GM12874 (cell line): ENCODE data around the gene MS4A8.

Source experiments
- CTCF ChIP-seq: IDR thresholded peaks from 2 replicates; pipeline ENCODE4 v1.5.1; 2011; ENCODE audit warnings: low read depth, mild to moderate bottlenecking, control low read depth, low read length, moderate library complexity; ENCODE audit not compliant: insufficient read depth

The MS4A8 gene, protein sequence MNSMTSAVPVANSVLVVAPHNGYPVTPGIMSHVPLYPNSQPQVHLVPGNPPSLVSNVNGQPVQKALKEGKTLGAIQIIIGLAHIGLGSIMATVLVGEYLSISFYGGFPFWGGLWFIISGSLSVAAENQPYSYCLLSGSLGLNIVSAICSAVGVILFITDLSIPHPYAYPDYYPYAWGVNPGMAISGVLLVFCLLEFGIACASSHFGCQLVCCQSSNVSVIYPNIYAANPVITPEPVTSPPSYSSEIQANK

DNA sequence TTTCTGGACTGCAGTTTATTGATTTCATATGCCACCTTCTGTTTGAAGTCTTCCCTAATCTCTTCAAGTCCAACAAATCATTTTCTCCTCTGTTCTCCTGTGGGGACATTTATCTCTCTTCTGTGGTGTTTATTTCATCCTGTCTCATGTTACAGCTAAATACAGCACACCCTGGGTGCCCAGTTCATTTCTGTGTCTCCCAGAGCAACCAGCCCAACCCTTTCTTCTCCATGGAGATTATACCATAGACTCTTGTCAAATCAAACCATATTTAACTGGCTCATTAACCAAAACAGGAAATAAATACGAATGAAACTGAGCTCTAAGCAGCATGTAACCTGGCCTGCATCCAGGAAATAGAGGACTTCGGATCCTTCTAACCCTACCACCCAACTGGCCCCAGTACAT is at the start of gene MS4A8:
Gene MS4A8 (plus strand): TSS at position 329 of the 408 bp plus-strand sequence. CDS start 1,249 bp downstream, outside the sequence.
- TF ChIP-seq CTCF, result no peak

GRCh38 chr11:60657888-60658287 is 41.5 kb upstream of the MS4A8 start:
- TF ChIP-seq CTCF, result no peak

DNA sequence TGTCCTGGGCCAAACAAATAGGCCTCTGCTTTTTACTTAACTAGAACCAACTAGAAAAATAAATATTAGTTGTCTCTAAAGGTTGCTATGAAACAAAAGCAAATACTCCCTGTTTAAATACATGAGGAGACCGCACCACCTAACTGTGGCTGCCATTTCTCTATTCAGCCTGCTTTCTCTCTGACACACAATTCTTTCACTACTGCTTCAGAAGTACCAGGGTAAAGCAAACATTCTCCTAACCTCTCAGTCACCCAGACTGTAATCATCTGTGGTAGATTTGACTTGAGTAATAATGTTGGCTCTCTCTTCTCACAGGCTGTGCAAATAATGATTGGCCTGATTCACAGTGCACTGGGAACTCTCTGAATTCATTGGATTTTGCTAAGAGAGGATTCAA is 41.0 kb upstream of the MS4A8 start:
- no peak for TF ChIP-seq CTCF

DNA sequence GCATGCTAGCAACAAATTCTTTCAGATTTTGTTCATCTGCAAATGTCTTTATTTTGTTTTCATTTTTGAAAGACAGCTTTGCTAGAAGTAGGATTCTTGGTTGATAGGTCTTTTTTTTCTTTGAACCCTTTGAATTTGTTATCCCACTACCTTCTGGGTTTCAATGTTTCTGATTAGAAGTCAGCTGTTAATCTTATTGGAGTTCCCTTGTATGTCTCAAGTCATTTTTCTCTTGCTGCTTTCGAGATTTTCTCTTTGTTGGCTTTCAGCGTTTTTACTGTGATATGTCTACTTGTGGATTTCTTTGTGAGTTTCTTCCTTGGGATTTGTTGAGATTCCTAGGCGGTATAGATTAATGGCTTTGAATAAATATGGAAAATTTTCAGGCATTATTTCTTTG is 27.2 kb upstream of the MS4A8 start:
- no peak for TF ChIP-seq CTCF

- TF ChIP-seq CTCF, result no peak
Observed at GRCh38 chr11:60679879-60680278, 19.5 kb upstream of the MS4A8 start.

DNA sequence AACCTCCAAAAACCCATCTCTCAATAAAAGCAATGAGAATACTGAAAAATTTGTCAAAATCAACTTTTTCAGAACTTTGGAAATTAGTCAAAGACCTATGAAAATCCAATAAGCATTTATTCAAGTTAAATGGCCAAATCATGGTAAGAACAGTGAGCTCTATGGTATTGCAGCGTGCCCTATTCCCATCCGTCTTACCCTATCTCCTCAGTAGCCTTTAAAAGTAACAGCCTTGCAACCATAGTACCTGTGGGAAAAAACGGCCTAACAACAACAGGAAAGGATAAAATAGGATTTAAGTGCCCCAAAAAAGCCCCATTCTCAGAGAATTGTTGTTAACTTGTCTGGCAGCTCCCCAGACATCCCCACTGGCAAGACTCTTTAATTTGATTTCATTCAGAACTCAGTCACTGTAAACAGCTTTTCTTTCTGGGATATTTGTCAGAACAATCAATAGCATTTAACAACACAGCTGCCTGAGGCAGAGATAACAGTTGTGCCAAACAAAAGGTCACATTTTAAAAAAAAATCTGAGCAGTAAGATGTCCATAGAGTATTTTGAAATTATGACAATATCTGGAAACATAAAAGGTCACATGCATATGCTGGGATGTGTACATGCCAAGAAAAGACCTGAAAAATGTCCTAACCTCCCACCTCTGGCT is 18.8 kb upstream of the MS4A8 start:
- TF ChIP-seq CTCF, result no peak

- TF ChIP-seq CTCF, result no peak
Observed at GRCh38 chr11:60691661-60692060, 7.8 kb upstream of the MS4A8 start.
